ENCODE data around the gene IL18. TPM values are rescaled to one million over a fixed set of nuclear protein-coding genes. Genes with fewer than 3 reads are reported as not detected.

Gene IL18
- polyA plus RNA-seq, 2 of the 4 experiments (the other 2 are of a cell fraction) = 95.5 to 119 TPM

DNA sequence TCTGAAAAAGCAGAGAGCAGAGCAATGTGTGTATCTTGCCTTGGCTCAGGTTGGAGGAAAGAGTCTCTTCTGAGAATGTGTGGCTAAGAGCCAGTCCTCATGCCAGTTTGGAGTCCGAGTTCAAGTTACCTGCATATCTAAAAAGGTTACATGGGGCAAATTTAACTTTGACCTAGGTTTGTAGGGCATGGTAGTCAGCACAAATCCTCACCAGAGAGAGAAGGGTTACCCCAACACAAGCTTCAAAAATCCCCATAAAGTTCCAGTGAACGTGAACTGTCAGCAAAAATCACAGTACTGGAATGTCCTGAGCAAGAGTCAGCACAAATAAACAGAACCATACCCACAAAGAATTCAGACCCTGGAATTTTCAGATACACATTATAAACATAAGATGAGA is 63.4 kb downstream of the IL18 start:
- no peak overlapping the region for H3K4me3 ChIP-seq
- ATAC-seq (no peak), DNase-seq (ENCODE audit: low read depth in 1 of 2, low spot score in 1 of 2) (no peak), FAIRE-seq (no peak)
- CTCF ChIA-PET = interaction anchor here (0.9 to 1.6 kb wide), 4 partner anchors 12 to 75 kb away, joined by 3 to 6 read pairs (median 4); partner anchors contain the start of gene BCO2
- POLR2A ChIA-PET = interaction anchor here (1.1 kb wide), 1 partner anchor 14 kb away, joined by 3 read pairs; the partner anchor contains the start of genes SDHD and TIMM8B
- TF ChIP-seq MAFK (IDR thresholded peaks at IDR 0.05; ENCODE audit: partially characterized antibody) = peak; percentile 45
- TF ChIP-seq ZSCAN20 (CRISPR knock-in tag; IDR thresholded peaks at IDR 0.05) = no peak
- no peak overlapping the region for H3K4me2 ChIP-seq
- H3K9me3 ChIP-seq = no peaks in the 10 kb centered on the region
- 72% methylated on average over 2 of the region's 2 CpGs for WGBS (ENCODE audit: missing lambda C conversion rate)
- no peaks in the 10 kb centered on the region for H3K4me1 ChIP-seq
- no peak overlapping the region for H3K27ac ChIP-seq

DNA sequence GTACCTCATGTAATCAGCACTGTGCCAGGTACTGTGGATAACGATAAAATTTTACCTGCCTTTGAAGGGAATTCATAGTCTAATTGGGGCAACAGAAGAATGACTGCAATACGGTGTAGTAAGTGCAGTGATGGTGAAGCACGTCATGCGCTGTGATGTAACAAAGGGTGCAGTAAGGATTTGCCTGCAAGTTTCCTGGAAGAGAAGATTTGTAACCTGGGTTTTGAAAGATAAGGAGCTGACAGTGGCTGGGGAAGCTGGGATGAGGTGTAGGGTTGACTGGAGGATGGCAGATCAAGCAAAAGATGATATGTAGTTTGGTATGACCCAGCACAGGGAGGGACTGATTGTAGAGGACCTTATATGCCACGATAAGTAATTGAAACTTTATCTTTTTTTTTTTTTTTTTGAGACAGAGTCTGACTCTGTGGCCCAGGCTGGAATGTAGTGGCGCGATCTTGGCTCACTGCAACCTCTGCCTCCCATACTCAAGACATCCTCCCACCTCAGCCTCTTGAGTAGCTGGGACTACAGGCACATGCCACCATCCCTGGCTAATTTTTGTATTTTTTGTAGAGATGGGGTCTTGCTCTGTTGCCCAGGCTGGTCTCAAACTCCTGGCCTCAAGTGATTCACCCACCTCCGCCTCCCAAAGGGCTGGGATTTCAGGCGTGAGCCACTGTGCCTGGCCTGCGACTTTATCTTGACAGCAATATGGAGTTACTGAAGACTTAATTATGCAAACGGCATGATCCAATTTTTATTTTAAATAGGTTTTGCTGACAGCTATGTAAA is 66.0 kb downstream of the IL18 start:
- DNase-seq (ENCODE audit: low read depth in 1 of 2, low spot score in 1 of 2) (no peak), ATAC-seq (no peak), FAIRE-seq (no peak)
- no peak for TF ChIP-seq NPAS2 (CRISPR knock-in tag; IDR thresholded peaks at IDR 0.05; ENCODE audit: borderline replicate concordance)
- TF ChIP-seq, protein P1, sequence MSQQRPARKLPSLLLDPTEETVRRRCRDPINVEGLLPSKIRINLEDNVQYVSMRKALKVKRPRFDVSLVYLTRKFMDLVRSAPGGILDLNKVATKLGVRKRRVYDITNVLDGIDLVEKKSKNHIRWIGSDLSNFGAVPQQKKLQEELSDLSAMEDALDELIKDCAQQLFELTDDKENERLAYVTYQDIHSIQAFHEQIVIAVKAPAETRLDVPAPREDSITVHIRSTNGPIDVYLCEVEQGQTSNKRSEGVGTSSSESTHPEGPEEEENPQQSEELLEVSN (IDR thresholded peaks at IDR 0.05; ENCODE audit: borderline replicate concordance, low read depth) = no peak
- TF ChIP-seq JUN (IDR thresholded peaks at IDR 0.05) = no peak
- TF ChIP-seq FOSB (CRISPR knock-in tag; IDR thresholded peaks at IDR 0.05) = no peak
- no peak for TF ChIP-seq TFCP2L1 (CRISPR knock-in tag; IDR thresholded peaks at IDR 0.05)
- TF ChIP-seq ESRRA (IDR thresholded peaks at IDR 0.05; ENCODE audit: borderline replicate concordance, low read length) = no peak
- no peak for TF ChIP-seq TP53 (CRISPR knock-in tag; IDR thresholded peaks at IDR 0.05)
- TF ChIP-seq CHD2 (IDR thresholded peaks at IDR 0.05; ENCODE audit: low read length, partially characterized antibody) = no peak
- TF ChIP-seq SREBF2 (IDR thresholded peaks at IDR 0.05) = no peak
- TF ChIP-seq SMC3 (IDR thresholded peaks at IDR 0.05) = no peak
- TF ChIP-seq, protein P2, sequence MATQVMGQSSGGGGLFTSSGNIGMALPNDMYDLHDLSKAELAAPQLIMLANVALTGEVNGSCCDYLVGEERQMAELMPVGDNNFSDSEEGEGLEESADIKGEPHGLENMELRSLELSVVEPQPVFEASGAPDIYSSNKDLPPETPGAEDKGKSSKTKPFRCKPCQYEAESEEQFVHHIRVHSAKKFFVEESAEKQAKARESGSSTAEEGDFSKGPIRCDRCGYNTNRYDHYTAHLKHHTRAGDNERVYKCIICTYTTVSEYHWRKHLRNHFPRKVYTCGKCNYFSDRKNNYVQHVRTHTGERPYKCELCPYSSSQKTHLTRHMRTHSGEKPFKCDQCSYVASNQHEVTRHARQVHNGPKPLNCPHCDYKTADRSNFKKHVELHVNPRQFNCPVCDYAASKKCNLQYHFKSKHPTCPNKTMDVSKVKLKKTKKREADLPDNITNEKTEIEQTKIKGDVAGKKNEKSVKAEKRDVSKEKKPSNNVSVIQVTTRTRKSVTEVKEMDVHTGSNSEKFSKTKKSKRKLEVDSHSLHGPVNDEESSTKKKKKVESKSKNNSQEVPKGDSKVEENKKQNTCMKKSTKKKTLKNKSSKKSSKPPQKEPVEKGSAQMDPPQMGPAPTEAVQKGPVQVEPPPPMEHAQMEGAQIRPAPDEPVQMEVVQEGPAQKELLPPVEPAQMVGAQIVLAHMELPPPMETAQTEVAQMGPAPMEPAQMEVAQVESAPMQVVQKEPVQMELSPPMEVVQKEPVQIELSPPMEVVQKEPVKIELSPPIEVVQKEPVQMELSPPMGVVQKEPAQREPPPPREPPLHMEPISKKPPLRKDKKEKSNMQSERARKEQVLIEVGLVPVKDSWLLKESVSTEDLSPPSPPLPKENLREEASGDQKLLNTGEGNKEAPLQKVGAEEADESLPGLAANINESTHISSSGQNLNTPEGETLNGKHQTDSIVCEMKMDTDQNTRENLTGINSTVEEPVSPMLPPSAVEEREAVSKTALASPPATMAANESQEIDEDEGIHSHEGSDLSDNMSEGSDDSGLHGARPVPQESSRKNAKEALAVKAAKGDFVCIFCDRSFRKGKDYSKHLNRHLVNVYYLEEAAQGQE (IDR thresholded peaks at IDR 0.05) = no peak
- TF ChIP-seq RCOR1 (IDR thresholded peaks at IDR 0.05; ENCODE audit: low read depth, low read length) = no peak
- no peak for TF ChIP-seq CEBPB (IDR thresholded peaks at IDR 0.05)
- TF ChIP-seq, protein P3, sequence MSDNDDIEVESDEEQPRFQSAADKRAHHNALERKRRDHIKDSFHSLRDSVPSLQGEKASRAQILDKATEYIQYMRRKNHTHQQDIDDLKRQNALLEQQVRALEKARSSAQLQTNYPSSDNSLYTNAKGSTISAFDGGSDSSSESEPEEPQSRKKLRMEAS (IDR thresholded peaks at IDR 0.05) = no peak
- TF ChIP-seq, protein P4, sequence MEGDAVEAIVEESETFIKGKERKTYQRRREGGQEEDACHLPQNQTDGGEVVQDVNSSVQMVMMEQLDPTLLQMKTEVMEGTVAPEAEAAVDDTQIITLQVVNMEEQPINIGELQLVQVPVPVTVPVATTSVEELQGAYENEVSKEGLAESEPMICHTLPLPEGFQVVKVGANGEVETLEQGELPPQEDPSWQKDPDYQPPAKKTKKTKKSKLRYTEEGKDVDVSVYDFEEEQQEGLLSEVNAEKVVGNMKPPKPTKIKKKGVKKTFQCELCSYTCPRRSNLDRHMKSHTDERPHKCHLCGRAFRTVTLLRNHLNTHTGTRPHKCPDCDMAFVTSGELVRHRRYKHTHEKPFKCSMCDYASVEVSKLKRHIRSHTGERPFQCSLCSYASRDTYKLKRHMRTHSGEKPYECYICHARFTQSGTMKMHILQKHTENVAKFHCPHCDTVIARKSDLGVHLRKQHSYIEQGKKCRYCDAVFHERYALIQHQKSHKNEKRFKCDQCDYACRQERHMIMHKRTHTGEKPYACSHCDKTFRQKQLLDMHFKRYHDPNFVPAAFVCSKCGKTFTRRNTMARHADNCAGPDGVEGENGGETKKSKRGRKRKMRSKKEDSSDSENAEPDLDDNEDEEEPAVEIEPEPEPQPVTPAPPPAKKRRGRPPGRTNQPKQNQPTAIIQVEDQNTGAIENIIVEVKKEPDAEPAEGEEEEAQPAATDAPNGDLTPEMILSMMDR (IDR thresholded peaks at IDR 0.05) = no peak
- 93% methylated on average over 11 of the region's 11 CpGs for WGBS (ENCODE audit: missing lambda C conversion rate)
- no peak overlapping the region for H3K27ac ChIP-seq
- no peaks in the 10 kb centered on the region for H3K4me1 ChIP-seq
- H3K9me3 ChIP-seq = no peaks in the 10 kb centered on the region
- ChIA-PET POLR2A (no interaction called here), CTCF (interaction anchor here (0.8 to 2.0 kb wide), 3 partner anchors 15 to 78 kb away, joined by 4 to 5 read pairs (median 5); partner anchors contain the start of gene BCO2)
- no peak overlapping the region for H3K4me3 ChIP-seq
- no peak overlapping the region for H3K4me2 ChIP-seq
